Germinal center (tissue), 1 donor: Measurements from ENCODE around the gene MEAF6.

Experiments
- DNase-seq: peaks from one replicate; pipeline ENCODE4 v3.0.0; 2012; ENCODE audit warnings: mixed read lengths, low spot score

The MEAF6 gene

GRCh38 chr1:37484325-37485051 lies 30.1 kb downstream of the MEAF6 start:
- no peak for DNase-seq

DNA sequence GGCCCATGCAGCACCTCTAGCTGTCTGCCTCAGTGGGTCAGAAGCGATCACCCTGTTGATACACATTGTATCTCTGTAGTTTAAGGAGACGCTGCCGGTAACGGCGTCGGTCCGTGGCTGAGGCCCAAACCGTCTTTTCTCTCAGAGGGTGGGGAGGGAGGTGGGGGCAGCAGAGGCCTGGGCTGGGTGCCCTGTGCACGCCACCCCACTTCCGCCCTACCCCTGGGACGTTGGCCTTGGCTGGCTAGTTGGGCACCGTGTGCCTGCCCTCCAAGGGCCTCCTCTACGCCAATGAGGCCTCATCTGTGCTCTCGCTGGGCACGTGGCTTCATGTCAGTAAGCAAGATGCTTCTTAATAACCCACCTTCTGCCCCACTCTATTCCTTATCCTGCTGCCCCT lies 30.8 kb downstream of the MEAF6 start:
- DNase-seq = no peak

DNA sequence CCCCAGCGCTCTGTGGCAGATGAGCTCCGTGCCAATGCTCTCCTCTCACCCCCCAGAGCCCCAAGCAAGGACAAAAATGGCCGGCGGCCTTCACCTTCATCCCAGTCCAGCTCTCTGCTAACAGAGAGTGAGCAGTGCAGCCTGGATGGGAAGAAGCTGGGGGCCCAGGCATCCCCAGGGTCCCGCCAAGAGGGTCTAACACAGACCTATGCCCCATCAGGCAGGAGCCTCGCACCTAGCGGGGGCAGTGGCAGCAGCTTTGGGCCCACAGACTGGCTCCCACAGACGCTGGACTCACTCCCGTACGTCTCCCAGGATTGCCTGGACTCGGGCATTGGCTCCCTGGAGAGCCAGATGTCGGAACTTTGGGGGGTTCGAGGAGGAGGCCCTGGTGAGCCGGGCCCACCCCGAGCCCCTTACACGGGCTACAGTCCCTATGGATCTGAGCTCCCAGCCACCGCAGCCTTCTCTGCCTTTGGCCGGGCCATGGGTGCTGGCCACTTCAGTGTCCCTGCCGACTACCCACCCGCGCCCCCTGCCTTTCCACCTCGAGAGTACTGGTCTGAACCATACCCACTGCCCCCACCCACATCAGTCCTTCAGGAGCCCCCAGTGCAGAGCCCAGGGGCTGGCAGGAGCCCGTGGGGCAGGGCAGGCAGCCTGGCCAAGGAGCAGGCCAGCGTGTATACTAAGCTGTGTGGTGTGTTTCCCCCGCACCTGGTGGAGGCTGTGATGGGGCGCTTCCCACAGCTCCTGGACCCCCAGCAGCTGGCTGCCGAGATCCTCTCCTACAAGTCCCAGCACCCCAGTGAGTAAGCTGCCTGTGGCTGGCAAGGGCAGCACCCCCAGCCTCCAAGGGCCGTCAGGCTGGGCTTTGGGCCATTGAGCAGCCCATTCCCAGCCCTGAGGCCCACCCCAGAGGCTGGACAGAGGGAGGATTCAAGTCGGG lies 31.5 kb downstream of the MEAF6 start:
- no peak for DNase-seq

- no peak for DNase-seq
Measured at GRCh38 chr1:37482004-37482785, 32.4 kb downstream of the MEAF6 start.

DNA sequence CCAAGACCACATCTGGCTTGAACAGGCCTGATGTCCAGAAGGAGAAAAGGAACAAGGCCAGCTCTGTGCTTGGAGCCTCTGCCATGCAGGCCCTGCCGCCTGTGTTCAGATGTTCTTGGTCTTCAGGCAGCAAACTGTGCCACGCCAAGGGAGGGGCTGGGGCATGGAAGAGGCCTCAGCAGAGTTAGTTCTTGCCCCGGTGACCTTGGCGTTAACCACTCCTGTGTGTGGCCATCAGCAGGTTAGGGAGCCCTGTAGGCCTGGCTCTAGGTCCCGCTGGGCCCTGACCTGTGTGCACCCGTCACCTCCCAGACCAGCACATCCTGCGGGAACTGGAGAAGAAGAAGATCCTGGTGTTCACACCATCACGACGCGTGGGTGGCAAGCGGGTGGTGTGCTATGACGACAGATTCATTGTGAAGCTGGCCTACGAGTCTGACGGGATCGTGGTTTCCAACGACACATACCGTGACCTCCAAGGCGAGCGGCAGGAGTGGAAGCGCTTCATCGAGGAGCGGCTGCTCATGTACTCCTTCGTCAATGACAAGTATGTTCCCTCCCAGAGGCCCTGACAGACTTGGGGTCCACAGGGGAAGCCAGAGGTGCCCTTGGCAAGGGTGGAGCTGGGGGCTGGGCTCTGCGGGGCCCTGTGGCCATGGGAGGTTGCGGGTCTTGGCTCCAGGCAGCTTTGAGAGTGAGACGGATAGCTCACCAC lies 33.1 kb downstream of the MEAF6 start:
- DNase-seq = no peak

DNA sequence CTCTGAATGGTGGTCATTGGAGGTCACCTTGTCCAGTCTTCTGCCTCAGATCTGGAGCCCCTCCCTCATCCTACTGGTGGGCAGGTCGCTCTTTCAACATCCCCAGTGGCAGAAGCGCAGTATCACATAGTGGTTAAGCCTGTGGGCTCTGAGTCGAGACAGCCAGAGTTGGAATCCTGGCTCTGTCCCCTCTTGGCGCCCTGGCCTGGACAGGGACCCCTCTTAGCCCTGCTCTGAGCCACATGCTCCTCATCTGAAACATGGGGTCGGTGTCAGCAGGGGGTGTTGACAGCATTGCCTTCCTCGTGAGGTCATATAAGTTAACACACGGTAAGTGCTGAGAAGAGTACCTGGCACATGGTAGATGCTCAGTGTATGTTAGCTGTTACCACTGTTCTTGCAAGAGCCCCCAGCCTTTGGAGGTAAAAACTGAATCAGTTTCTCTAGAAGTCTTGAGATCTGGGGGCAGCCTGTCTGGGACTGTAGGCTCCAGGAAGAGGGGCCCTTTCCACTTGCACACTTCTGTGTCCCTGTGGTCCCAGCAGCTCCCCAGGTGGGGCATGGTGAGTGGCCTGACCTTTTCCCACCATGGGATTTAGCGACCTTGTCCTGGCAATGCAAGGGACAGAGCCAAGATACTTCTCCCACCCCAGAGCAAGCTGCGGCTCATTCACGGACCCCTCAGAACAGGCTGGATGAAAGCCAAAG lies 33.8 kb downstream of the MEAF6 start:
- no peak for DNase-seq

- DNase-seq = no peak
Measured at GRCh38 chr1:37480125-37480466, 34.5 kb downstream of the MEAF6 start.

GRCh38 chr1:37479255-37480124 lies 35.1 kb downstream of the MEAF6 start:
- DNase-seq = peak; percentile 65

GRCh38 chr1:37478890-37479254 lies 35.7 kb downstream of the MEAF6 start:
- DNase-seq = no peak

- no peak for DNase-seq
Measured at GRCh38 chr1:37478451-37478881, 36.1 kb downstream of the MEAF6 start.

GRCh38 chr1:37477946-37478345 lies 36.6 kb downstream of the MEAF6 start:
- DNase-seq = no peak

- peak; percentile 88 for DNase-seq
Measured at GRCh38 chr1:37477198-37477931, 37.2 kb downstream of the MEAF6 start.

DNA sequence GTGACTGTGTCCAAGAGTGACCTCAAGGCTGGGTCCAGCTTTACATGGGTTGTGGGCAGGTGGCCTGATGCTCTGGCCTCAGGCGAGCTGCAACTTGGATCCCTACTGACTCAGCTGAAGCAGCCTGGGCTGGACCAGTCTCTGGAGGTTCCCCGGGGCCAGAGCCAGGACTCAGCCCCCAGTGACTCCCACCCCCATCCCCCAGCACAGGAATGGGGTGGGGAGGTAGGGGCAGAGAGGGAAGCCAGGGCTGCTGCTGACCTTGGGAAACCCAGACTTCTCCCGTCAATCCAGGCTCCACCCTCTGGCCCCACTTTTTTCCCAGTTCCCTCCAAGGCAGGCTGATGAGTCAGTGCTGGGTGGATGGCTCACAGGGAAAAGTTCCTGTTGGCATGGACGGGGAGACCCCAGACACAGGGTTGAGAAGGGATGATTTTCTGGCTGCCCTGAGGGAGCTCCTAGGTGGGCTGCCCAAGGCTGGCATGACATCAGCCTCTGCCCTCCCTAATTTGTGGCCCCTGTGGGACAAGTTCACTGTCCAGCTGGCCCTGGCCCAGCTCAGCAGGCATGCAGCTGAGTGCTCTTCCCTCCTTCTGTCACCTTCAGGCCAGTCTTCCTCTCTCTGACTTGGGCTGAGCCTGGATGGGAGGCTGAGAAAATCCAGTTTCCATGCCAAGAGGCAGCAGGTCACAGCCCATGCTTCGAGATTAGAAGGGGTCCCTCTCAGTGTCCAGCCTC lies 37.9 kb downstream of the MEAF6 start:
- DNase-seq = no peak

DNA sequence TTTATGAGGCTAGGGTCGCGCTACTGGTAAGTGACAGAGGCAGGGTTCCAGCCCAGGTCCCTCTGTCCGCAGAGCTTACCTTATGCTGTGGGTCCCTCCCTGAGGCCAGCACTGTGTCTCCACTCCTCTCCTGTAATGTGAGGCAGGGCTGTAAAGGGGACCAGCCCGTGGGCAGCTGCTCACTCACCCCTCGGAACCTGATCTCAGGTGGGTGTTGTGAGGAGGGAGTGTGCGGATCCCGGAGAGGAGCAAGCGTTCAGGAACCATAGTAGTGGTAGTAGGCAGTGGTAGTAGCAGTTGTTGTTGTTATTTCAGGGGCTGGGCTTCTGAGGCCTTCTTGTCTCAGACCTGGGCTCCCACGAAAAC lies 38.5 kb downstream of the MEAF6 start:
- no peak for DNase-seq

GRCh38 chr1:37475380-37476086 lies 39.0 kb downstream of the MEAF6 start:
- no peak for DNase-seq

- no peak for DNase-seq
Measured at GRCh38 chr1:37474697-37475379, 39.7 kb downstream of the MEAF6 start.

DNA sequence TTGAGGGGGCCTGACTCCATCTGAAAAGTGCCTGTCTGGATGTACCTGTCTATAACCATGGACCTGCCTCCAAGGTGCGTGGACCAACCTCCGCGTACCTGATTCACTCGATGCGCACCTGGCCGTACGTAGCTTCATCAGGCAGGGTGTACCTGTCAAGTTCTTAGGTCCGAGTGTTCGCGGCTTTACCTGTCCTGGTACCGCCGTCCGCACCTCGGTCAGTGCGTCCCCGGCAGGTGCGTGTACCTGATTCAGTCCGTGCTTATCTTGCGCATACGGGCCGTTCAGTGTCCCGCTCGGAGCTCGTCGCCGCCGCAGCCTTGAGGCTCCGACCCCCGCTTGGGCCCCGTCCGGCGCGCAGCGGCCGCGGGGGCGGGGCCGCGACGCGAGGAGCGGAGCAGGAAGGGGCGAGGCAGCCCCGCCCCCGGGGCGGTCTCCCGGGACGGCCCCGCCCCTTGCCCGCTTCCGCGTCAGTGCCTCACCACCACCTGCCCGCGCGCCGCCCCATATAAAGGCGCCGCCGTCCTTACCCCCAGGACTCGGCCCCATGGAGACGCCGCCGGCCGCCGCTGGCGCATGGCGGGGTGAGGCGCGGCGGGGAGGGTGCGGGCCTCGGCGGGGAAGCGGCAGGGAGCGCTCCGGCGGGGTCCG lies 40.4 kb downstream of the MEAF6 start, which contains the start of gene ZC3H12A:
Gene ZC3H12A (plus strand): TSS at position 535 of the 651 bp plus-strand sequence. CDS start 917 bp downstream, outside the sequence.
- DNase-seq = peak; percentile 97
